H9 (cell line): Measurements from ENCODE around the gene USE1. TPM values are rescaled to one million over a fixed set of nuclear protein-coding genes. Genes with fewer than 3 reads are reported as not detected.

Experiments
- DNase-seq: peaks from one replicate; pipeline ENCODE4 v3.0.0-alpha.2; 2017
- H2AFZ ChIP-seq: one replicate; pipeline ENCODE4 v1.6.1; 2013; ENCODE audit warnings: mild to moderate bottlenecking, low read length, control low read depth, moderate library complexity
- H2AK5ac ChIP-seq: 2 replicates; pipeline ENCODE4 v1.6.1; 2013; ENCODE audit warnings: low read length, control low read depth, mixed read lengths; ENCODE audit not compliant: insufficient read length
- H2BK120ac ChIP-seq: one replicate; pipeline ENCODE4 v1.6.1; 2013; ENCODE audit warnings: low read depth, mild to moderate bottlenecking, low read length, control low read depth, inconsistent platforms; ENCODE audit not compliant: poor library complexity, severe bottlenecking
- H2BK12ac ChIP-seq: 2 replicates; pipeline ENCODE4 v1.6.1; 2013; ENCODE audit warnings: low read length, control low read depth, mixed read lengths, low read depth; ENCODE audit not compliant: insufficient read length
- H2BK15ac ChIP-seq: 2 replicates; pipeline ENCODE4 v1.6.1; 2013; ENCODE audit warnings: low read depth, low read length, control low read depth
- H2BK20ac ChIP-seq: one replicate; pipeline ENCODE4 v1.6.1; 2013; ENCODE audit warnings: low read depth, mild to moderate bottlenecking, low read length, control low read depth, inconsistent platforms; ENCODE audit not compliant: poor library complexity, severe bottlenecking
- H2BK5ac ChIP-seq: 2 replicates; pipeline ENCODE4 v1.6.1; 2013; ENCODE audit warnings: low read length, control low read depth, mixed read lengths; ENCODE audit not compliant: insufficient read length
- H3K14ac ChIP-seq: 2 replicates; pipeline ENCODE4 v1.6.1; 2013; ENCODE audit warnings: low read length, control low read depth; ENCODE audit not compliant: insufficient read depth
- H3K18ac ChIP-seq: 2 replicates; pipeline ENCODE4 v1.6.1; 2013; ENCODE audit warnings: low read depth, mild to moderate bottlenecking, mixed read lengths, low read length, control low read depth; ENCODE audit not compliant: insufficient read length
- H3K23ac ChIP-seq: 2 replicates; pipeline ENCODE4 v1.6.1; 2013; ENCODE audit warnings: low read length, control low read depth, mixed read lengths, low read depth; ENCODE audit not compliant: insufficient read length
- H3K23me2 ChIP-seq: 2 replicates; pipeline ENCODE4 v1.6.1; 2013; ENCODE audit warnings: low read depth, mild to moderate bottlenecking, mixed read lengths, low read length, control low read depth; ENCODE audit not compliant: insufficient read length, poor library complexity, severe bottlenecking
- H3K27ac ChIP-seq: 2 replicates; pipeline ENCODE4 v1.5.1; 2013; ENCODE audit warnings: low read length, control low read depth, mixed read lengths, low read depth; ENCODE audit not compliant: insufficient read length
- H3K27me3 ChIP-seq: 2 replicates; pipeline ENCODE4 v1.6.1; 2013; ENCODE audit warnings: low read length, control low read depth, inconsistent platforms; ENCODE audit not compliant: insufficient read depth
- H3K4ac ChIP-seq: 2 replicates; pipeline ENCODE4 v1.6.1; 2013; ENCODE audit warnings: low read depth, mild to moderate bottlenecking, control low read depth, inconsistent platforms, low read length, moderate library complexity
- H3K4me1 ChIP-seq: 2 replicates; pipeline ENCODE4 v1.6.1; 2013; ENCODE audit warnings: low read length, control low read depth, inconsistent platforms; ENCODE audit not compliant: insufficient read depth
- H3K4me2 ChIP-seq: 2 replicates; pipeline ENCODE4 v1.6.1; 2013; ENCODE audit warnings: low read length, control low read depth, mixed read lengths; ENCODE audit not compliant: insufficient read length, insufficient read depth
- H3K56ac ChIP-seq: 2 replicates; pipeline ENCODE4 v1.6.1; 2013; ENCODE audit warnings: low read depth, mild to moderate bottlenecking, mixed read lengths, low read length, control low read depth; ENCODE audit not compliant: insufficient read length
- H3K79me1 ChIP-seq: 2 replicates; pipeline ENCODE4 v1.6.1; 2013; ENCODE audit warnings: low read depth, mild to moderate bottlenecking, moderate library complexity, low read length, control low read depth, inconsistent platforms; ENCODE audit not compliant: insufficient read depth, poor library complexity, severe bottlenecking
- H3K79me2 ChIP-seq: 2 replicates; pipeline ENCODE4 v1.6.1; 2013; ENCODE audit warnings: low read length, control low read depth, inconsistent platforms; ENCODE audit not compliant: insufficient read depth
- H3K9ac ChIP-seq: 2 replicates; pipeline ENCODE4 v1.6.1; 2013; ENCODE audit warnings: low read length, control low read depth, mixed read lengths; ENCODE audit not compliant: insufficient read length; ENCODE audit errors: extremely low read depth
- H3K9me3 ChIP-seq: one replicate; pipeline ENCODE4 v1.6.1; 2013; ENCODE audit warnings: low read depth, low read length, inconsistent platforms; ENCODE audit not compliant: control insufficient read depth
- H3T11ph ChIP-seq: one replicate; pipeline ENCODE4 v1.6.1; 2013; ENCODE audit warnings: mild to moderate bottlenecking, low read length, control low read depth, inconsistent platforms
- H4K20me1 ChIP-seq: one replicate; pipeline ENCODE4 v1.6.1; 2013; ENCODE audit not compliant: control insufficient read depth, insufficient read length, insufficient read depth
- H4K5ac ChIP-seq: 2 replicates; pipeline ENCODE4 v1.6.1; 2013; ENCODE audit warnings: low read depth, mild to moderate bottlenecking, mixed read lengths, low read length, control low read depth; ENCODE audit not compliant: insufficient read length
- H4K8ac ChIP-seq: replicated peaks from 2 replicates; pipeline ENCODE4 v1.6.1; 2013; ENCODE audit warnings: low read length, control low read depth, mixed read lengths, low read depth; ENCODE audit not compliant: insufficient read length
- H4K91ac ChIP-seq: 2 replicates; pipeline ENCODE4 v1.6.1; 2013; ENCODE audit warnings: low read depth, mild to moderate bottlenecking, moderate library complexity, mixed read lengths, low read length, control low read depth; ENCODE audit not compliant: insufficient read length
- H3K27ac Mint-ChIP-seq, 3 experiments: 2 replicates in 2 of 3; 3 replicates in 1 of 3; pipeline ENCODE4 v1.8.0; 2020 to 2021; ENCODE audit warnings: mixed read lengths in 3 of 3, mild to moderate bottlenecking in 1 of 3, moderate library complexity in 1 of 3
- H3K27me3 Mint-ChIP-seq: 2 replicates; pipeline ENCODE4 v1.8.0; 2021; ENCODE audit warnings: low read depth, mild to moderate bottlenecking, moderate library complexity, mixed read lengths
- H3K36me3 Mint-ChIP-seq, 3 experiments: 2 replicates in 2 of 3; 3 replicates in 1 of 3; pipeline ENCODE4 v1.8.0; 2020 to 2021; ENCODE audit warnings: low read depth in 3 of 3, mixed read lengths in 3 of 3; ENCODE audit not compliant: insufficient read depth in 1 of 3
- H3K4me1 Mint-ChIP-seq, 2 experiments: 2 replicates each; pipeline ENCODE4 v1.8.0; 2020; ENCODE audit warnings: mixed read lengths in 2 of 2
- H3K4me3 Mint-ChIP-seq, 2 experiments: 2 replicates in 1 of 2; 3 replicates in 1 of 2; pipeline ENCODE4 v1.8.0; 2020 to 2021; ENCODE audit warnings: mild to moderate bottlenecking in 2 of 2, mixed read lengths in 2 of 2, moderate library complexity in 1 of 2
- H3K9me3 Mint-ChIP-seq, 2 experiments: 2 replicates in 1 of 2; 3 replicates in 1 of 2; pipeline ENCODE4 v1.8.0; 2020; ENCODE audit warnings: mild to moderate bottlenecking in 2 of 2, mixed read lengths in 2 of 2, moderate library complexity in 1 of 2
- WGBS: extraction: QIAGEN DNeasy Blood & Tissue Kit; methylation state at CpG from one replicate; pipeline ENCODE4 v1.1.7; 2013; ENCODE audit warnings: missing lambda C conversion rate, low lambda C conversion rate, mixed read lengths; ENCODE audit not compliant: insufficient read length; ENCODE audit errors: extremely low coverage; 5-methylcytosine and 5-hydroxymethylcytosine counted together
- total RNA-seq: library from RNA; stranded (reverse); gene quantifications from 2 replicates; pipeline ENCODE4 v1.2.1, GENCODE V29; 2021
- TF ChIP-seq, protein P1 (sequence below): fragments of 200-600 bp; sonication (generic); conservative IDR thresholded peaks from 3 replicates; pipeline ENCODE4 v1.8.0; 2021; ENCODE audit warnings: antibody characterized with exemption, mild to moderate bottlenecking

The USE1 gene
- total RNA-seq, 1 experiment from 2014 or later = 16.2 TPM

- Histone ChIP-seq H3K23ac (no peak overlapping the region), H3K9ac (no peak overlapping the region), H3K27me3 (no peaks in the 10 kb centered on the region), H4K5ac (no peak overlapping the region), H4K8ac (no peak overlapping the region), H2BK120ac (no peak overlapping the region), H3T11ph (no peak overlapping the region), H3K79me1 (no peaks in the 10 kb centered on the region), H2BK12ac (no peak overlapping the region), H2BK5ac (no peak overlapping the region), H3K23me2 (no peaks in the 10 kb centered on the region), H3K27ac (no peak overlapping the region), H4K91ac (no peak overlapping the region), H2BK15ac (no peak overlapping the region), H3K56ac (no peak overlapping the region), H3K4ac (no peak overlapping the region), H2BK20ac (no peak overlapping the region), H2AFZ (no peak overlapping the region), H3K18ac (no peak overlapping the region), H4K20me1 (peaks cover 2% of the 10 kb centered on the region), H3K4me2 (no peak overlapping the region), H3K14ac (no peak overlapping the region), H3K4me1 (no peaks in the 10 kb centered on the region), H3K9me3 (no peaks in the 10 kb centered on the region), H3K79me2 (no peaks in the 10 kb centered on the region), H2AK5ac (no peak overlapping the region)
- Mint-ChIP-seq H3K4me1 (no peaks in the 10 kb centered on the region), H3K4me3 (no peak overlapping the region; a peak in 1 of 5 replicates), H3K9me3 (no peaks in the 10 kb centered on the region), H3K27ac (peak overlapping the region in 1 of 3 experiments; percentile 69; a peak in 1 of 7 replicates), H3K27me3 (no peaks in the 10 kb centered on the region), H3K36me3 (peaks cover 52 to 79% (median 53%) of the 10 kb centered on the region in 3 experiments)
- TF ChIP-seq, protein P1, sequence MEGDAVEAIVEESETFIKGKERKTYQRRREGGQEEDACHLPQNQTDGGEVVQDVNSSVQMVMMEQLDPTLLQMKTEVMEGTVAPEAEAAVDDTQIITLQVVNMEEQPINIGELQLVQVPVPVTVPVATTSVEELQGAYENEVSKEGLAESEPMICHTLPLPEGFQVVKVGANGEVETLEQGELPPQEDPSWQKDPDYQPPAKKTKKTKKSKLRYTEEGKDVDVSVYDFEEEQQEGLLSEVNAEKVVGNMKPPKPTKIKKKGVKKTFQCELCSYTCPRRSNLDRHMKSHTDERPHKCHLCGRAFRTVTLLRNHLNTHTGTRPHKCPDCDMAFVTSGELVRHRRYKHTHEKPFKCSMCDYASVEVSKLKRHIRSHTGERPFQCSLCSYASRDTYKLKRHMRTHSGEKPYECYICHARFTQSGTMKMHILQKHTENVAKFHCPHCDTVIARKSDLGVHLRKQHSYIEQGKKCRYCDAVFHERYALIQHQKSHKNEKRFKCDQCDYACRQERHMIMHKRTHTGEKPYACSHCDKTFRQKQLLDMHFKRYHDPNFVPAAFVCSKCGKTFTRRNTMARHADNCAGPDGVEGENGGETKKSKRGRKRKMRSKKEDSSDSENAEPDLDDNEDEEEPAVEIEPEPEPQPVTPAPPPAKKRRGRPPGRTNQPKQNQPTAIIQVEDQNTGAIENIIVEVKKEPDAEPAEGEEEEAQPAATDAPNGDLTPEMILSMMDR = no peak
- DNase-seq = no peak
- no CpG with 5 or more reads among the region's 9 CpGs for WGBS
Measured at GRCh38 chr19:17202249-17202648, 12.9 kb upstream of the USE1 start.
